RWPE1 (cell line): ENCODE data around the gene VEGFA.

Experiments used
- CTCF ChIA-PET: fragments of 350-600 bp; sonication (Branson Sonifier 250); formaldehyde crosslinking; extraction: SDS; loops from one replicate; lab custom pipeline; 2021; lab: Yijun Ruan, JAX
- POLR2A ChIA-PET: fragments of 400-600 bp; formaldehyde crosslinking; extraction: SDS; loops from one replicate; lab custom pipeline; 2020; ENCODE audit warnings: antibody characterized with exemption; ENCODE audit not compliant: low non-redundant PET; lab: Yijun Ruan, JAX
- DNase-seq: peaks from one replicate; pipeline ENCODE4 v3.0.0; 2012; ENCODE audit warnings: low spot score
- H3K27ac ChIP-seq: fragments of 450-650 bp; 2 replicates; pipeline ENCODE4 v1.5.1; 2017
- TF ChIP-seq, protein P1 (sequence below): fragments of 450-650 bp; conservative IDR thresholded peaks from 2 replicates; pipeline ENCODE4 v1.5.1; 2017; ENCODE audit warnings: low read depth, mild to moderate bottlenecking

VEGFA gene

DNA sequence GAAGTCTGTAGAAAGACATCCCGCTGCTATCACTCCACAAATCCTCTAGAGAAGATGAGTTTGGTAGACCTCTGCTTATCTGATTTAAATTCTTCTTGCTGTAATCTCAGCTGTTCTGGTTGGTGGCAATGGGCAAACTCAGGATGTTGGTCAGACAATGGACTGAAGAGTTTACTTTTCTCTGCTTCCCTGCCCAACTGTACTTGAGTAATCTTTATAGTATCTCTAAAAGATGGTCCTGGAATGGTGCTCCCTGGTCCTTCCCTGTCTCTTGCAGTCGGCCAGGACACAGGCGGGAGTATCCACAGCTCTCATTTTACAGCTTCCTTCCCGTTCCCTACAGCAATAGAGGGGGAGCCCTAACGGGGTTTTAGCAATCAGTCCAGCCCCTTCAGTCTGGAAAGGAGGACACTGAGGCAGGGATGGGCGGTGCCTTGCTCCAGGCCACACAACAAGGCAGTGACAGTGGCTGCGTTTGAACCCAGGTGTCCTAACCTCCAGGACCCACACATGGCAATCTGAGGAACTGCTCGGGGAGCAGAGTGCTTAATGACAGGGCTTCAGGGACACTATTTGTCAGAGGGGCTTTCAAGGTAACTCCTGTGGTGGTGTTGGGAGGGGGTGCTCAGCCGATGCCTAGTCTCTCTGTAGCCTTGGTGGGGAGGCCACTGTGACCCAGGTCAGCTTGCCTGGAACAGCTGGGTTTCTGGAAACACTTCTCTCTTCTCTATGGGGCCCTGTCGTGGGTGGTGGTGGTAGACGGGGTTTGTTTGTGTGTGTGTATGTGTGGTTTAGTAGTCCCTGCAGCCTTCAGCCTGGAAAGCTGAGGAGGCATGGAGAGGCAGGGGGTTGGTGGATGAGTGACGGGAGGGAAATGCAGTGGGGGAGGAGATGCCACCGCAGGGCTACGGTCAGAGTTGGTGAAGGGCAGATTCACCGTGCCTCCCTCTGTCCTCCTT lies 9.5 kb upstream of the VEGFA start:
- no peak for DNase-seq
- TF ChIP-seq, protein P1, sequence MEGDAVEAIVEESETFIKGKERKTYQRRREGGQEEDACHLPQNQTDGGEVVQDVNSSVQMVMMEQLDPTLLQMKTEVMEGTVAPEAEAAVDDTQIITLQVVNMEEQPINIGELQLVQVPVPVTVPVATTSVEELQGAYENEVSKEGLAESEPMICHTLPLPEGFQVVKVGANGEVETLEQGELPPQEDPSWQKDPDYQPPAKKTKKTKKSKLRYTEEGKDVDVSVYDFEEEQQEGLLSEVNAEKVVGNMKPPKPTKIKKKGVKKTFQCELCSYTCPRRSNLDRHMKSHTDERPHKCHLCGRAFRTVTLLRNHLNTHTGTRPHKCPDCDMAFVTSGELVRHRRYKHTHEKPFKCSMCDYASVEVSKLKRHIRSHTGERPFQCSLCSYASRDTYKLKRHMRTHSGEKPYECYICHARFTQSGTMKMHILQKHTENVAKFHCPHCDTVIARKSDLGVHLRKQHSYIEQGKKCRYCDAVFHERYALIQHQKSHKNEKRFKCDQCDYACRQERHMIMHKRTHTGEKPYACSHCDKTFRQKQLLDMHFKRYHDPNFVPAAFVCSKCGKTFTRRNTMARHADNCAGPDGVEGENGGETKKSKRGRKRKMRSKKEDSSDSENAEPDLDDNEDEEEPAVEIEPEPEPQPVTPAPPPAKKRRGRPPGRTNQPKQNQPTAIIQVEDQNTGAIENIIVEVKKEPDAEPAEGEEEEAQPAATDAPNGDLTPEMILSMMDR: no peak
- POLR2A ChIA-PET: no interaction called here
- CTCF ChIA-PET: interaction anchor here (0.6 to 2.4 kb wide), 4 partner anchors 8 to 612 kb away, joined by 3 to 9 read pairs (median 3); no protein-coding TSS in a partner anchor
- H3K27ac ChIP-seq: no peak overlapping the region

DNA sequence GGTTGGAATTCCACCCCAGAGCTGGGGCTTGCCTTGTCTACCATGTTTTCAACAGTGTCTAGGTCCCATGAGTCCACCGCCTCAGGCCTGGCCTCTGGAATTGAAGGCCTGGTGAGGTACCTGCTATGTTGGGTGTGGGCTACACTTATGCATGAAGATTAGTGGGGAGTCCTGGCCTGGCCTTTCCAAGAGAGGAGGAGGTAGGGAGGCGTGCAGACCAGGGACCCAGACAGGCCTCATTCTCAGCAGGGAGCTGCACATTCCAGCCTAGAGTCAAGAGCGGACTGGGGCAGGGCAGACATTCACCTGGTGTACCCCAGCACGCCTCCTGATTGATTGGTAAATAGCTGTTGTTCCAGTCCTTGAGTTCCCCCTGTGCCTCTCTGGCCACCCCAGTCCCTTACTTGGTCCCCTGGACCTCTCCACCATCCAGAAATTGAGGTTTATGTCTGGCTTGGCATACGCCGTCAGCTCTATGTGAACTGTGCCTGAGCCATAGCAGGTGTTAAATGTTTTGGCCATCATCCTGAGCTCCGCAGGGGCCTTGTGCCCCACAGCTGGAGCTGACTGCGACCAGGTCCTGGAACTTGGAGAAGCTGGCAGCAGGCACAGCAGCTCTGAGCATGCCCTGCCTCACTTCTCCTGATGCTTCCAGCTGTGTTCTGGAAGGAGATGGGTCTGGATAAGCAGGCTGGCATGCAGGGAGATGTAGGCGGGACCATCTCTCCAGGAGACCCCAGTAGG lies 8.2 kb upstream of the VEGFA start:
- ChIA-PET POLR2A (no interaction called here), CTCF (interaction anchor here (0.8 to 2.1 kb wide), 4 partner anchors 8 to 313 kb away, joined by 3 to 10 read pairs (median 4); no protein-coding TSS in a partner anchor)
- no peak overlapping the region for H3K27ac ChIP-seq
- TF ChIP-seq, protein P1: no peak
- DNase-seq: no peak

DNA sequence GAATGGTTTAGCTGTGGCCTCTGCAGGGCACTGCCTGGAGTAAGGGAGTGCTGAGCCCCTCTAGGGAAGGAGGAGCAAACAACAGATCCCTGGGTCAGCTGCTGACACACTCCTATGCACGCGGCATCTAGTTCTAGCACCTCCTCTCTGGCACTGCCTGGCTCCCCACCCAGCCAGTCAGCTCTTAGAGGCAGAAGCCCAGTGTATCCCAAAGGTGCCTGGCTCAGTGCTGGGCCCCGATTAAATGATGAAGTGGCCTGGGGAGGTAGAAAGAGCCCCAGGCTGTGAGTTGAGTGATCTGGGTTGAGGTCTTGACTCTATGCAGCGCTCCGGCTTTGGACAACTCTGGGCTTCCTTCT lies 7.6 kb upstream of the VEGFA start:
- CTCF ChIA-PET: interaction anchor here (1.7 to 2.1 kb wide), 2 partner anchors 93 to 95 kb away, joined by 6 to 10 read pairs; no protein-coding TSS in a partner anchor

DNA sequence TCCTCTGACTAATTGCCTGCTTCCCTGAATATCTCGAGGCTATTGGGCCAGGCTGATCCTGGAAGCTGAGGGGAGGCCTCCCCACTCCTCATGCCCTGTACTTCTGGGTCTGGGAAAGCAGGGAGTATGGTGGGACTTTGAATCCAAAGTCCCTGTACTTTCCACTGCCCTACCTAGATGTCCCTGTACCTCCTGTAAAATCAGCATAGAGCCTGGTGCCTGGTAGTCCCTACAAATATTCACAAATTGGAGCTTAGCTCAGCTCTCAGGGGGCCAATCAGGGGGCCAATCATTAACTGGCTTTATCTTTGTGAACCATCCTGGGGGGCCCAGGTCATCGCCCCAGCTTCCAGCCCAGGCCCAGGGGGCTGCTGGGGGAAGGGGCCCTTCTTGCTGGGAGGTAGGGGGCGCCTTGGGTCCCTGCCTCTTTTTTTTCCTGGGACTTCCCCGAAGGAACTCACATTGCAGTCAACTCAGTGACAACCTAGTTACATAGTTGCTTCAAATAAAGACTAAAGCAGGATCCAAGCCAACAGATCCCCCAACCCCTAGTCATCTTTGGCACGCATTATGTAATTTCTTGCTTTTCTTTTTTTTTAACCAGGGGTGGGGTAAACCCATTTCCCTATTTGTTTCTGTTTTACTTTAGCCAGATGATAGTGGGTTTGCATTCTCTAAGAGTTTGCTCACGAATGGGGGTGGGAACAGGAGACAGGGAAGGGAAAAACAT lies 6.9 kb upstream of the VEGFA start:
- no peak for DNase-seq
- H3K27ac ChIP-seq: no peak overlapping the region
- POLR2A ChIA-PET: no interaction called here
- TF ChIP-seq, protein P1: no peak
- CTCF ChIA-PET: interaction anchor here (1.7 to 2.1 kb wide), 2 partner anchors 93 to 96 kb away, joined by 6 to 10 read pairs; no protein-coding TSS in a partner anchor

More for the DNA sequence above, 7.6 kb upstream of the VEGFA start:
- no peak for DNase-seq
- TF ChIP-seq, protein P1: no peak
- POLR2A ChIA-PET: no interaction called here
- no peak overlapping the region for H3K27ac ChIP-seq

DNA sequence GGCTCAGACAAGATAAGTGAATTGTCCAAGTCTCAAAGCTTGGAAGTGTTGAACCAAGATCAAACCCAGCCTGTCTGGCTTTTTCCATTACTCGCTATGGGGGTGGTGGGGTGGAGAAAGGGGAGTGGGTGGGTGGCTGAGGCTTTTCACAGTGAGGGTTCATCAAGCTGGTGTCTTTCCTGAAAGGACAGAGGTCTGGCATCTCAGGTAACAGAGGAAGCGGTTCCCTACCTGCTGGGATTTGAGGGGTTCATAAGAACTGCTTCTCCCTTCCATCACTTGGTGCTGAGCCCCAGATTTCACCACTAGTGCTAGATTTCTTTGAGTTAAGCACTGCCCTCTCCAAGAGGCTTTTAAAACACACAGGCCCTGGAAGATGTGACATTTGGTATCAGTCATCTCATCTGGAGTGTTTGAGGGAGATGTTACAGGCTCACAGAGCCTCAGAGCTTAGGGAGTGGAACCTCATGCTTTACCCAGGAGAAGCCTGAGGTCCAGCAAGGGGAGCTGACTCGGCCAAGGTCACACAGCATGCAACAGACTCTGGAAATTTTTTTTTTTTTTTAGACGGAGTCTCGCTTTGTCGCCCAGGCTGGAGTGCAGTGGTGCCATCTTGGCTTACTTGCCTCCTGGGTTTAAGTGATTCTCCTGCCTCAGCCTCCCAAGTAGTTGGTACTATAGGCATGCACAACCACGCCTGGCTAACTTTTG lies 6.0 kb upstream of the VEGFA start:
- CTCF ChIA-PET: interaction anchor here (0.6 to 2.1 kb wide), 4 partner anchors 18 to 97 kb away, joined by 3 to 6 read pairs (median 4); no protein-coding TSS in a partner anchor
- TF ChIP-seq, protein P1: no peak
- POLR2A ChIA-PET: no interaction called here
- DNase-seq: no peak
- H3K27ac ChIP-seq: no peak overlapping the region
